Endothelial cell of umbilical vein (primary cell): ENCODE results near the gene MUC13. TPM values are rescaled to one million over a fixed set of nuclear protein-coding genes. Genes with fewer than 3 reads are reported as not detected.

Experiments used
- BruUV-seq: library from RNA; stranded (reverse); fragments of 400-500 nt; replicated peaks from 2 replicates; lab custom pipeline; 2021; lab: Mats Ljungman, UMichigan
- CTCF ChIA-PET: fragments of 300-600, 350-600 bp; sonication (Branson Sonifier 250); formaldehyde crosslinking; loops from one replicate; lab custom pipeline; 2021; ENCODE audit warnings: antibody characterized with exemption, inconsistent platforms; lab: Charles Lee
- POLR2A ChIA-PET: fragments of 300-600, 350-600 bp; sonication (Branson Sonifier 250); formaldehyde crosslinking; loops from one replicate; lab custom pipeline; 2021; ENCODE audit warnings: antibody characterized with exemption, inconsistent platforms; lab: Charles Lee
- DNase-seq: peaks from one replicate; pipeline ENCODE4 v3.0.0-alpha.2; 2011; ENCODE audit warnings: low read depth, low spot score
- FAIRE-seq: peaks from 2 replicates; lab custom pipeline; 2011; peaks lifted over from hg19 to GRCh38; lab: Jason Lieb, UNC
- H2AFZ ChIP-seq: 2 replicates; pipeline ENCODE4 v1.6.0; 2012; ENCODE audit warnings: low read depth, low read length, control low read depth, inconsistent platforms
- H3K27ac ChIP-seq: 2 replicates; pipeline ENCODE4 v1.5.1; 2011; ENCODE audit warnings: low read depth, mild to moderate bottlenecking, control low read depth, low read length, moderate library complexity; ENCODE audit not compliant: insufficient read depth
- H3K27me3 ChIP-seq, 2 experiments: 2 replicates each; pipeline versions ENCODE4 v1.6.0 to v1.6.1; 2011; ENCODE audit warnings: low read length in 2 of 2, mixed read lengths in 1 of 2; ENCODE audit not compliant: control insufficient read depth in 2 of 2, insufficient read depth in 2 of 2
- H3K36me3 ChIP-seq, 2 experiments: 2 replicates in 1 of 2; 3 replicates in 1 of 2; pipeline ENCODE4 v1.5.1; 2011; ENCODE audit warnings: low read length in 2 of 2, mild to moderate bottlenecking in 1 of 2, moderate library complexity in 1 of 2; ENCODE audit not compliant: control insufficient read depth in 2 of 2, insufficient read depth in 2 of 2; ENCODE audit errors: extremely low read depth in 1 of 2
- H3K4me1 ChIP-seq: 3 replicates; pipeline ENCODE4 v1.5.1; 2011; ENCODE audit warnings: mild to moderate bottlenecking, low read length; ENCODE audit not compliant: control insufficient read depth, insufficient read depth; ENCODE audit errors: extremely low read depth
- H3K4me2 ChIP-seq: 2 replicates; pipeline ENCODE4 v1.6.1; 2011; ENCODE audit warnings: low read length, control low read depth, mixed read lengths; ENCODE audit not compliant: insufficient read depth
- H3K4me3 ChIP-seq, 3 experiments: fragments of 200-600 bp in 1 of 3; sonication (generic), shearing (Covaris generic) in 1 of 3; replicated peaks in 1 of 3; 2 replicates each; pipeline ENCODE4 v1.5.1; 2011 to 2016; ENCODE audit warnings: control low read depth in 3 of 3, low read length in 3 of 3, mild to moderate bottlenecking in 2 of 3, inconsistent platforms in 1 of 3, low read depth in 1 of 3, moderate library complexity in 1 of 3; ENCODE audit not compliant: insufficient read depth in 1 of 3
- H3K79me2 ChIP-seq: 2 replicates; pipeline ENCODE4 v1.6.0; 2012; ENCODE audit warnings: low read length, inconsistent platforms; ENCODE audit not compliant: control insufficient read depth, insufficient read depth
- H3K9ac ChIP-seq: replicated peaks from 2 replicates; pipeline ENCODE3; 2011; ENCODE audit warnings: low read length, control low read depth; ENCODE audit not compliant: insufficient read depth; ENCODE audit errors: extremely low read depth
- H3K9me1 ChIP-seq: replicated peaks from 3 replicates; pipeline ENCODE4 v1.6.0; 2011; ENCODE audit warnings: mild to moderate bottlenecking, low read length; ENCODE audit not compliant: control insufficient read depth, insufficient read depth; ENCODE audit errors: extremely low read depth
- H3K9me3 ChIP-seq: replicated peaks from 2 replicates; pipeline ENCODE4 v1.5.1; 2012; ENCODE audit warnings: low read length, inconsistent platforms; ENCODE audit not compliant: control insufficient read depth, insufficient read depth
- H4K20me1 ChIP-seq: replicated peaks from 2 replicates; pipeline ENCODE3; 2011; ENCODE audit warnings: mild to moderate bottlenecking, low read length; ENCODE audit not compliant: control insufficient read depth, insufficient read depth; ENCODE audit errors: extremely low read depth
- EZH2 ChIP-seq: IDR thresholded peaks from 2 replicates; pipeline ENCODE4 v1.6.1; 2012; ENCODE audit warnings: borderline replicate concordance, low read depth, mild to moderate bottlenecking, moderate library complexity, low read length, inconsistent platforms; ENCODE audit not compliant: severe bottlenecking
- FOS ChIP-seq: IDR thresholded peaks from 2 replicates; pipeline ENCODE4 v1.6.1; 2011; ENCODE audit warnings: mild to moderate bottlenecking, low read length, moderate library complexity, borderline replicate concordance; ENCODE audit not compliant: insufficient read depth
- GATA2 ChIP-seq: IDR thresholded peaks from 2 replicates; pipeline ENCODE4 v1.7.0; 2011; ENCODE audit warnings: low read depth, mild to moderate bottlenecking, moderate library complexity, mixed read lengths, low read length; ENCODE audit not compliant: insufficient read length, insufficient read depth
- JUN ChIP-seq: IDR thresholded peaks from 2 replicates; pipeline ENCODE4 v1.6.1; 2011; ENCODE audit warnings: borderline replicate concordance, low read depth; ENCODE audit not compliant: insufficient read length, insufficient read depth
- MAX ChIP-seq: IDR thresholded peaks from 2 replicates; pipeline ENCODE4 v1.6.1; 2011; ENCODE audit not compliant: insufficient read depth, insufficient read length
- MYC ChIP-seq: IDR thresholded peaks from one replicate; pipeline ENCODE4 v1.6.1; 2011; ENCODE audit warnings: mild to moderate bottlenecking, low read depth, low read length
- POLR2A ChIP-seq: IDR thresholded peaks from 2 replicates; pipeline ENCODE4 v1.6.1; 2012; ENCODE audit warnings: low read depth, mild to moderate bottlenecking, control low read depth, low read length
- POLR2AphosphoS5 ChIP-seq: IDR thresholded peaks from 2 replicates; pipeline ENCODE4 v1.6.1; 2012; ENCODE audit warnings: low read depth, mild to moderate bottlenecking, control low read depth, low read length, moderate library complexity; ENCODE audit not compliant: insufficient read depth
- dilution Hi-C: fragments of 300-500 bp; cut with MboI; formaldehyde crosslinking; loops from one replicate; pipeline ENCODE4 v1.15.0; 2019; ENCODE audit warnings: low sequenced_read_pairs; ENCODE audit not compliant: extremely low pct_ligation_motif_present
- intact Hi-C: fragments of 100-400 bp; cut with micrococcal nuclease; formaldehyde crosslinking; loops from one replicate; pipeline ENCODE4 v1.10.0; 2022
- polyA plus RNA-seq, 4 experiments: library from polyadenylated mRNA; depleted of rRNA in 3 of 4; stranded (reverse) in 3 of 4; unstranded in 1 of 4; fragments of >200 nt; gene quantifications; 2 replicates each; pipeline versions ENCODE4 v1.2.1 to v1.2.3, GENCODE V29; 2011 to 2012; ENCODE audit warnings: missing spikeins in 1 of 4
- total RNA-seq: library from RNA; stranded (reverse); gene quantifications from 2 replicates; pipeline ENCODE4 v1.2.3, GENCODE V29; 2021
- TF ChIP-seq, protein P1 (sequence below), 2 donors: IDR thresholded peaks; 1 replicate in 1 of 2; 2 replicates in 1 of 2; pipeline ENCODE4 v1.5.1; 2011; ENCODE audit warnings: low read length in 2 of 2, mild to moderate bottlenecking in 2 of 2, moderate library complexity in 2 of 2, control low read depth in 1 of 2, inconsistent platforms in 1 of 2, low read depth in 1 of 2; ENCODE audit not compliant: insufficient read depth in 1 of 2; ENCODE audit errors: extremely low read depth in 1 of 2

The MUC13 gene
- total and polyA plus RNA-seq, 2 donors (not counting 3 experiments of a cell fraction or from before 2014, with no cell fraction given), result not detected

- ChIA-PET CTCF (interaction anchor here (0.7 to 4.2 kb wide), 3 partner anchors 17 to 125 kb away, joined by 3 to 20 read pairs (median 3); no protein-coding TSS in a partner anchor), POLR2A (interaction anchor here (0.7 kb wide), 1 partner anchor 79 kb away, joined by 4 read pairs; no protein-coding TSS in a partner anchor)
- no peak overlapping the region for H3K27ac ChIP-seq
- no peaks in the 10 kb centered on the region for H3K9me3 ChIP-seq
- dilution Hi-C loops, result loop anchor here (25.0 kb wide), 1 partner anchor 122 kb away; no protein-coding TSS in a partner anchor
- intact Hi-C loops, result no loop called here
- H3K4me1 ChIP-seq, result peaks cover 31% of the 10 kb centered on the region
- DNase-seq, result no peak
- H3K9ac ChIP-seq, result no peak overlapping the region
- no peak overlapping the region for H3K4me3 ChIP-seq
- no peak for FAIRE-seq
- TF ChIP-seq JUN (no peak), MAX (no peak), POLR2AphosphoS5 (no peak), FOS (no peak), EZH2 (no peak), GATA2 (no peak), MYC (no peak), POLR2A (no peak)
- TF ChIP-seq, protein P1, sequence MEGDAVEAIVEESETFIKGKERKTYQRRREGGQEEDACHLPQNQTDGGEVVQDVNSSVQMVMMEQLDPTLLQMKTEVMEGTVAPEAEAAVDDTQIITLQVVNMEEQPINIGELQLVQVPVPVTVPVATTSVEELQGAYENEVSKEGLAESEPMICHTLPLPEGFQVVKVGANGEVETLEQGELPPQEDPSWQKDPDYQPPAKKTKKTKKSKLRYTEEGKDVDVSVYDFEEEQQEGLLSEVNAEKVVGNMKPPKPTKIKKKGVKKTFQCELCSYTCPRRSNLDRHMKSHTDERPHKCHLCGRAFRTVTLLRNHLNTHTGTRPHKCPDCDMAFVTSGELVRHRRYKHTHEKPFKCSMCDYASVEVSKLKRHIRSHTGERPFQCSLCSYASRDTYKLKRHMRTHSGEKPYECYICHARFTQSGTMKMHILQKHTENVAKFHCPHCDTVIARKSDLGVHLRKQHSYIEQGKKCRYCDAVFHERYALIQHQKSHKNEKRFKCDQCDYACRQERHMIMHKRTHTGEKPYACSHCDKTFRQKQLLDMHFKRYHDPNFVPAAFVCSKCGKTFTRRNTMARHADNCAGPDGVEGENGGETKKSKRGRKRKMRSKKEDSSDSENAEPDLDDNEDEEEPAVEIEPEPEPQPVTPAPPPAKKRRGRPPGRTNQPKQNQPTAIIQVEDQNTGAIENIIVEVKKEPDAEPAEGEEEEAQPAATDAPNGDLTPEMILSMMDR (IDR thresholded peaks at IDR 0.05; ENCODE audit: extremely low read depth in 1 of 2, insufficient read depth in 1 of 2, low read depth in 1 of 2, low read length in 2 of 2), result no peak
- H3K36me3 ChIP-seq, result no peaks in the 10 kb centered on the region
- BruUV-seq, result no TSS peak
- no peaks in the 10 kb centered on the region for H4K20me1 ChIP-seq
- peak overlapping the region; percentile 36 for H3K4me2 ChIP-seq
- H3K9me1 ChIP-seq, result no peaks in the 10 kb centered on the region
- no peaks in the 10 kb centered on the region for H3K27me3 ChIP-seq
- H2AFZ ChIP-seq, result no peak overlapping the region
- peaks cover 26% of the 10 kb centered on the region for H3K79me2 ChIP-seq
Measured at GRCh38 chr3:124884474-124885101, 50.0 kb downstream of the MUC13 start.
